ENCODE results near the gene S100A9.
"Not testable (repeated sequence)": the region's sequence is repeated elsewhere in the genome, so short reads cannot be mapped to it uniquely, and the experiment has no call there.

S100A9 gene

GRCh38 chr1:153390938-153391710 lies 33.5 kb downstream of the S100A9 start, which contains the start of gene S100A8:
S100A8 (minus strand) TSS chr1:153391073; CDS start chr1:153390535, 538 bp downstream.
- DNase-seq (ENCODE audit: low read depth): no peak

DNA sequence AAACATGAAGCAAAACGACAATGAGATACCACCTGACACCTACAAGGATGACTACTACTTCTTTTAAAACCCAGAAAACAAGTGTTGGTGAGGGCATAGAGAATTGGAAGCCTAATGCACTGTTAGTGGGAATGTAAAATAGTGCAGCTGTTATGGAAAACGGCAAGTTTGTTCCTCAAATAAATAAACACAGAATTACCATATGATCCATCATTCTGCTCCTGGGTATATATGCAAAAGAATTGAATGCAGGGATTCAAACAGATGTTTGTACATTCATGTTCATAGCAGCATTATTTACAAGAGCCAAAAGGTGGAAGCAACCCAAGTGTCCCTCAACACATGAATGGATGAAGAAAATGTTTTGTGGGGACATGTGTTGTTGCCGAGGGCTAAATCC lies 34.6 kb downstream of the S100A9 start:
- DNase-seq (ENCODE audit: low read depth): no peak

DNA sequence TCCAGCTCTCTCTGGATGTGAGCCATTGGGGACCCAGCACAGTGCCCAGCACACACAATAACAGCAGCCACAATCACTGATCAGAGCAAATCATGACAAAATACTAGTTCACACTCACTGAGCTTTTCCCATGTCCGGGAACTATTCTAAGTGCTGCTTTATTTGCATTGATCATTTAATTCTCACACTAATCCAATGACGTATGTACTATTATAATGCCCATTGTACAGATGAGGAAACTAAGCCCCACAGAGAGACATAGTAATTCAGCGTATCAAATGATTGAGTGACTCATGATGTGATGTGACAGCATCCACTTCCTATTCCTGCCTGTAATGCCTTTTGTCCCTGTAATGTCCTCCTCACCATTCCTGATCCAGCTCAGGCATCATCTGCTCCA lies 35.2 kb downstream of the S100A9 start:
- DNase-seq (ENCODE audit: low read depth): no peak

GRCh38 chr1:153393926-153394325 lies 36.3 kb downstream of the S100A9 start:
- no peak for DNase-seq (ENCODE audit: low read depth)

- DNase-seq (ENCODE audit: low read depth): no peak
These were observed 36.7 kb downstream of the S100A9 start for GRCh38 chr1:153394391-153394790.

- no peak for DNase-seq (ENCODE audit: low read depth)
These were observed 37.6 kb downstream of the S100A9 start for GRCh38 chr1:153395136-153395685.

DNA sequence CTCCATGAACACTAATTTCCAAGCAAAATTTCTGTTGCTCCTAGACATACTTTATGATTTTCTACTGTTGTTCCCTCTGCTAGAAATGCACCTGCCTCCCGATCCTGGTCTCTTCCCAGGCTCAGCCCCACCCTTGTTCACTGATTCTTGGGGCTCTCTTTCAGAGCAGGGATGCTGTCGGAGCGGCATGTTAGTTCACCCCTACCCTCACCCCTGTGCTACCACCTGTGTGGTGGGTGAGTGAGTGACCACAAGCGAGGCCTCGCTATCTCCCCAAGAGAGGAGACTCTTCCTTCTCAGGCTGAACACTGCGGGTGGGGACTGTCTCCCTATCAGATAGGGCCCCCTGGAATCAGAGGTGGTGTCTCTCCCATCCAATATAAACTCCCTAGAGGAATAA lies 38.1 kb downstream of the S100A9 start:
- no peak for DNase-seq (ENCODE audit: low read depth)

DNA sequence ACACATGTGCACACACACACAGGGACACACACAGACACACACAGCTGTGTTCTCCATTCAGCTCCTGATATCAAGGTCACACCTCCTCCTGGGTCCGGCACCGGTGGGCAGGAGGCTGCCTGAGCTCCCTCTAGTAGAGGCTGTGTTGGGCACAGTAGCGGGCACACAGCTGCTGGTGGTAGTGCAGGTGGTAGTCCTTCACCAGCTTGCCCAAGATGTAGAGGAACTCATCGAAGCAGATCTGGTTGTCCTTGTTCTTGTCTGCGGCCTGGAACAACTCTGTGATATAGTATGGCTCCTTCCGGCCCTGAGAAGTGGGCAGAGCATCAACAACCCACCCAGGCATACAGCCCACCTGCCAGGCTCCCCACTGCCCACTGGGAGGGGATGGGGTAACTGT lies 38.8 kb downstream of the S100A9 start:
- DNase-seq (ENCODE audit: low read depth): no peak

DNA sequence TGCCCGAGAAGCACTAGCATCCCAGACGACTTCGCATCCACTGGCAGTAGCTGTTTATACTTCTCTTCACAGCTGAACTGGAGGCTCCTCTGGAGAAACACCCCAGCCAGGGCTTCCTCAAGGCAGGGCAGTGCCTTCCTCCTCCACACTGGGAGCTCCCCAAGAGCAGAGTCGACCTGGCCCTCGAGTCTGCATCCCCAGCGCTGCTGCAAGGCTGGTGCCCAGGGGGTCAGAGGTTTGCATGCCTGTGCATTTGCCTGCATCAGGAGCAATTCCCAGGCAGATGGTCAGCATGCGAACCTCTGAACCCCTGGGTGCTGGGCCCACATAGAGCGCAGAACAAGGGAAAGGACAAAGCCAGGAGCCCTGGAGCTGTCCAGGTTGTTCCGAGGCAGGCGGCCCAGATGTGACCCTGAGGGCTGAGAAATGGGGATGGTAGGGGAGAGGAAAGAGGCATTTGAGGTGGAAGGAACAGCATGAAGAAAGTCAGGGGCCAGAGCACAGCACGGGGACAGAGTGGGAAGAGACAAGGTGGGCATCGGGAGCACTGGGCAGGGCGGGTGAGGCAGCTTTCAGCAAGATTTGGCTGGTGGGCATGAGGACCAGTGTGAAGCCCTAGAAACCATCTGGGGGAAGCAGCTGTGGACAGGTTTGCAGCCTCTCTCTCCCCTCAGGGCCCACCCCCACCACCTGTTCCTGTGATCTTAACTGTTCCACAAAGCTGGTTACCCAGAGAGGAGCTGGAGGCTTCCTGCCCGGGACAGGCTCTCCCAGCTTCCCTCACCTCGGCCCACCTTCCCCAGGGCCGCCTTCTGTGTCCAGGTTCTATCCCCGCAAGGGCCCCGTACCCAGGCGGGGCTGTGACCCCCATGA lies 39.6 kb downstream of the S100A9 start:
- no peak for DNase-seq (ENCODE audit: low read depth)

DNA sequence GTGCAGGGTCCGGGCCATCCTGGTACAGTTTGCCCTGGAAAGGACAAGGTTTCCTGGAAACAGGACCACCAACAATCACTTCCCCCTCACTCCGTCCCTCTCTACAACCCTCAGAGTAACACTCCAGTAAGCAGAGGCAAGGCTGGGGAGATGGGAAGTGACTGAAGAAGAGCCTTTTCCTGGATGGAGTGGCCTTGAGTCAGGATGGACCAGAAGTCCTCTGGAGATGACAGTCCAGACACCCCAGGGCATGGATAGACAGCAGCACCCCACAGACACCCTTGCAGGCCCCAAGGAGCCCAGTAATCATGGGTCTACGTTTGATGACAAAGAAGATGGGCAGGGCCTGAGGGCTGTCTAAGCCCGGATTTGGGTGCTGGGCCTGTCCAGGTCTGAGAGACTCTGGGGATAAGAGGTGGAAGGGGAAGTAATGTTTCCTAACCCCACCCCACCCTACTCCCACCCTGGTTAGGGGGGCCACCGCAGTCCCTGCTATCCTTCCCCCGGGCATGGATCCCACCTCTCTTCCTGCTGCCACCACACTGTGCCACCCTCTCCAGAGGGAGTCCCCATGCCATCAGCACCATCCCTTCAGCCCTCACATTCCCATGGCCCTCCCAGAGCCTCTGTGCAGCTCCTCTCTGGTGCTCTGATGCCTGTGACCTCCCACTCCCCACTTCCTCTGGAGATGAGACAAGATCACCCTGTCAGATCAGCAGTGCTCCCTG lies 40.4 kb downstream of the S100A9 start:
- no peak for DNase-seq (ENCODE audit: low read depth)

DNA sequence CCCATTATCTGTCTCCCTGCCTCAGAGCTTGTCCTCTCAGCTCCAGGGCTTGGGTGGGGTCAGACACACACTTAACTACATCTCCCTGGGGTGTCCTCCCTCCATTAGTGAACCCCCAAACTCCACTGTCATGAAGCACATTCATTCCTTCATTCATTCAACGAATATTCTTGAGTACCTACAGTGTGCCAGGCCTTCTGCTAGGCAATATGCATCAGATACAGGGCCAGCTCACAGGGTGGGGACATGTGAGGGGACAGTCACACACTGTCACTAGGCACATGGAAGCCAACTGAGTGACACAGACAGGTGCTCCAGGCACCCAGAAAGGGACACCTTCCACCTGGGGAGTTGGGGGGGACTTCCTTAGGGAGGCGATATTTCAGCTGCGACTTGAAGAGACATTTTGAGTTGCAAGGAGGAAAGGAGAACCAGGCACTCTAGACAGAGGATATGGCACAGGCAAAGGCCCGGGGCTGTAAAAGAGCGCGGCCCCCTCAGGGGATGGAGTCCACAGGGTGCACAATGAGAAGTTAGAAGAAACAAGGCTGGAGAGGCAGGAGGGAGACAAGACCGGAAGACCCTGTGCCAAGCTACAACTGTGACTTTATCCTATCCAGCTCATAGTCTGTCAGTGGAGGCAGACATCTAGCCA lies 41.9 kb downstream of the S100A9 start:
- DNase-seq (ENCODE audit: low read depth): no peak

GRCh38 chr1:153400244-153400643 lies 42.6 kb downstream of the S100A9 start:
- no peak for DNase-seq (ENCODE audit: low read depth)

GRCh38 chr1:153401461-153401860 lies 43.8 kb downstream of the S100A9 start:
- DNase-seq (ENCODE audit: low read depth): no peak

DNA sequence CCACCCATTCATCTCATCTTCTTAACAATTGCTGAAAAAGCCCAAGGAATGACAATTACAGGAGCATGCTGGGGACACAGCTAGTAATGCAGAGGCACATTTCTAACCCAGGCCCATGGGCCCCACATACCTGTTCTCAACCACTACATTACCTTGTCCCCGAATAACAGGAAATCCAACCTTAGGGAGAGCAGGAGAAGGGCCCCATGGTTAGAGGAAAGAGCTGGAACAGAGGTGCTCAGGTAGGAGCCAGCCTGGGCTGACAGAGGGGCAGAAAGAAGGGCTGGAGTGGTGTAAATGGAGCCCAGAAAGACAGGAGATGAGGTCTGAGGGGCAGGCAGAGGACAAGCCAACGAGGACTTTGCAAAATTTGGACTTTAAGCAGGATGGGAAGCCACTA lies 44.6 kb downstream of the S100A9 start:
- DNase-seq (ENCODE audit: low read depth): no peak

DNA sequence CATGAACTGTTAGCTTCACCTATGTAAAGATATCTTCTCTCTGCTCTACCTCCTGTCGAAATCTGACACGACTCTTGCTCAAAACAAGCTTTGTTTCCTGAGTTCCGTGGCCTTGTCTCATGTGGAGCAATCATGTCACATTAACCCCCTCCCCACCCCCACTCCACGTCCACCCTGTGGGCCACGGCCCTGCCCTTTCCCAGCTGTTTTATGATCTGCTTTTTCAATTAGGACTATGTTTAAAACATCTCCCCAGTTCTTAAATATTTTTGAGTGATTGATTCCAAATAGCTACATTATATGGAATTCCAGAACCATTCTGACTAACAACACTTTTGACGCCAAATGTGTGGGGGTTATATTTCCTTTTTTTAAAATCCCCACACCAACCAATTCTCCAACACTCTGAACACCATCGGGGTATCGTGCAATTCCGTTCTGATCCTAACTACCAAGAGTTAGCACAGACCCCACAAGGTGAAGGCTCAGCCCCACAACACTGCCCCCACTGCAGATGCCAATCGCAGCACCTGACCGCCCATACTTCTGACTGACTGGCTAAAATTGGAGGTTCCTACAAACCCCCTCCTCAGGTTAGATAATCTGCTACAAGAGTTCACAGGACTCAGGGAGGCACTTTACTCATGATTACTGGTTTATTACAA lies 45.9 kb downstream of the S100A9 start:
- DNase-seq (ENCODE audit: low read depth): no peak

GRCh38 chr1:153404086-153404635 lies 46.5 kb downstream of the S100A9 start:
- no peak for DNase-seq (ENCODE audit: low read depth)

DNA sequence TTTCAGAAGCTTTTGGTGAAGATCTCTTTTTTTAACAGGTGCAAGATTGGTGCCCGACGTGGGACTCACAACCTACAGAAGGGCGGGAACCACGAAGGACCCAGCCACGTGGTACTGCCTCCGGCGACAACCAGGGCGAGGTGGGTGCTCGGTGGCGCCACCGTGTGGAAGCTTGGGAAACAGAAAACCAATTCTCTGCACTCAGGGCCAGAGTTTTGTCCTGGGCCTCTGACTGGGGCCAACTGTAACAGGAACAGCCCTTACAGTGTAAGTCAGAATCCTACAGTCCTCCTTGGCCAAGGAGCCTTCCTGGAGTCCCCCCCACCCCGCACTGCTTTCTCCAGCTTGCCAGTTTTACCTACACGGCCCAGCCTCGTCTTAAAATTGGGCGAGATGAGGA lies 47.1 kb downstream of the S100A9 start:
- DNase-seq (ENCODE audit: low read depth): peak; percentile 11

DNA sequence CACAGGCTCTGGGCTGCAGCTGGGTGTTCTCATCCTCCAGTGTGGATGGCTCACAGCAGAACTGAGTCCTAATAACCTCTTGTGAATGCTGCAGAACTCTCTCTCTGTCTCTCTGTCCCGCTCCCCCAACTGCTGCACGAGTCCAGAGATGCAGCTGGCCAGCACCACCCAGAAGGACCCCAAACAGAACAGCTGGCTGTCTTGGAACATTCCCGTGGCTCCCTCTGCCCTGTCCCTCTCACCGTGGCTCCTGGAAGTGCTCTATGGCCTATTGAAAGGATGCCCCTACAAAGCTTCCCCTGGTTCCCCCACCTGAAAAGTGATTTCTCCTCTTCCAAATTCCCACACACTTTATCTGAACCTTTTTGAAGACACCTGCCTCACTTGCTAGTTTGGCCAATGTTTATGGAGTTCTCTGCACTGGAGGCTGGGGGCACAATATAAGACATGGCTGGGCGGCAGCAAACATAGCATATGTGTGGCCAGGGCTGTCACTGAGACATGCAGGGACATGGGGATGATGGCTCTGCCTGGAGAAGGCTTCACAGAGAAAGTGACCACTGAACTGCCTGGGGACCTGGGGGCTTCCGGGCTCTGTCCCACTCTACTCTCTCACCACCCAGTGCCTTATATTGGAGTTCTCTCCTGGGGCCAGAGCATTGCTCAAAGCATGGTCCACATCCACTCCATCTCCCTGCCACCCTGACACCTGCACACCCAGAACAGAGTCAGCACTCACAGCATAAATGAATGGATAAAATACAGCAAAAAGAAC lies 48.4 kb downstream of the S100A9 start:
- not testable (repeated sequence) for DNase-seq (ENCODE audit: low read depth)

DNA sequence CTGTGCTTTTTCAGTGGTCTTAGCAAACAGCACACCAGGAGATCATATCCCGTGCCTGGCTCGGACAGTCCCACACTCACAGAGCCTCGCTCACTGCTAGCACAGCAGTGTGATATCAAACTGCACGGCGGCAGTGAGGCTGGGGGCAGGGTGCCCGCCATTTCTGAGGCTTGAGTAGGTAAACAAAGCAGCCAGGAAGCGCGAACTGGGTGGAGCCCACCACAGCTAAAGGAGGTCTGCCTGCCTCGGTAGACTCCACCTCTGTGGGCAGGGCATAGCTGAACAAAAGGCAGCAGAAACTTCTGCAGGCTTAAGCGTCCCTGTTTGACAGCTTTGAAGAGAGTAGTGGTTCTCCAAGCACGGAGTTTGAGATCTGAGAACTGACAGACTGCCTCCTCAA lies 49.6 kb downstream of the S100A9 start:
- not testable (repeated sequence) for DNase-seq (ENCODE audit: low read depth)

Data from T-helper 22 cell (primary cell).